GM21576 (cell line): ENCODE measurements around the gene GDF9.
"Not testable (repeated sequence)": the region's sequence is repeated elsewhere in the genome, so short reads cannot be mapped to it uniquely, and the experiment has no call there.

Experiments used
- ATAC-seq: cut with Tn5 transposase; IDR thresholded peaks from one replicate; pipeline ENCODE4 v1.9.1; 2021; ENCODE audit warnings: mild to moderate bottlenecking, moderate library complexity; ENCODE audit not compliant: unreplicated experiment

Gene GDF9

DNA sequence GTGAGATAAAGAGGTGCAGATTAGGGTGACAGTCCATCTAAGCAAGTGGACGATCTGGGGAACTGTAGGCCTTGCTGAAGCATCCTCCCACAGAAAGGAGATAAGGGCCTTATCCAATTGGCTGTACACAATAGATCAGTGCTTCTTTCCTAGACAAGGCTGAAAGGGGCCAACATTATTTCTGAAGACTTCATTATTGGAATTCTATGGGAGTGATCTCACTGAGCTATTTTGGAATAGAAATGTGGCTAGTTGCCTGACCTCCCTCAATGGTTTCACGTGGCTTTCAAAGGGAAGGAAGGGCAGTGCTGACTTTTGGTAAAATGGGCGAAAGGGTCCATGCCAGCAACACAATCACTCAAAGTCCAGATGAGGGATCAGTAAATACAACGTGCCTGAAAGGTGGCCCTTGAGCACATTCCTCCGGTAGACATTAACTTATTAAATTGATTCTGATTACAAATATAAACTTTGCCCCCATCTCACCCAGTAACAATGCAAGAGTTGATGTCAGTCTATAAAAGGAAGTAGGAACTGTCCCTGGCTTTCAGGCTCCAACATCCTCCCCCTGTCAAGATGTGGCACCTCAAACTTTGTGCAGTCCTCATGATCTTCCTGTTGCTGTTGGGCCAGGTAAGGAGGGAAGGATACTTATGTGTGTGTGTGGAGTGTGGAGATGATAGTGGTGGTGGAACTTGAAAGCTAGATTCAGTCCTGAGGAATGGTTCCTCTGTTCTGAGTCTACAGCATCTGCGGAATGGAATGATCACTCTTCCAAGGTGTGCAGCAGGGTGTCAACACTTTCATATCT, 7.1 kb upstream of the GDF9 start, which contains the start of gene LEAP2:
Gene LEAP2, plus strand, starts transcription at position 550 of the 811 bp plus-strand sequence. Its CDS starts 27 bp downstream, at position 577.
- ATAC-seq, result no peak

DNA sequence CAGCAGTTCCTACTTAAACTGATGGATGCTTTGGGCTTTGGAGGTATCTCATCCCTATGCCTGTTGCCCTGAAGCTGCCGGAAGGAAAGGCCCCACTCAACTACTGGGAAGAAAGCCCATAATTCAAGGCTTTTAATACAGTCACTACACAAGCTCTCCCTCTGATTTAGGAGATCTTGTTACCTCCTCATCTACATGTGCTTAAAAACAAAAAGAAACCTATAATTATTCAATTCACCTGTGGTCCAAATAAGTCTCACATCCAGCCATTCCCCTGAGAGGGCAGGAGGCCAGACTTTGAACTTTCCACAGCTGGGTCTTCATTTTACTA, 6.5 kb upstream of the GDF9 start:
- no peak for ATAC-seq

DNA sequence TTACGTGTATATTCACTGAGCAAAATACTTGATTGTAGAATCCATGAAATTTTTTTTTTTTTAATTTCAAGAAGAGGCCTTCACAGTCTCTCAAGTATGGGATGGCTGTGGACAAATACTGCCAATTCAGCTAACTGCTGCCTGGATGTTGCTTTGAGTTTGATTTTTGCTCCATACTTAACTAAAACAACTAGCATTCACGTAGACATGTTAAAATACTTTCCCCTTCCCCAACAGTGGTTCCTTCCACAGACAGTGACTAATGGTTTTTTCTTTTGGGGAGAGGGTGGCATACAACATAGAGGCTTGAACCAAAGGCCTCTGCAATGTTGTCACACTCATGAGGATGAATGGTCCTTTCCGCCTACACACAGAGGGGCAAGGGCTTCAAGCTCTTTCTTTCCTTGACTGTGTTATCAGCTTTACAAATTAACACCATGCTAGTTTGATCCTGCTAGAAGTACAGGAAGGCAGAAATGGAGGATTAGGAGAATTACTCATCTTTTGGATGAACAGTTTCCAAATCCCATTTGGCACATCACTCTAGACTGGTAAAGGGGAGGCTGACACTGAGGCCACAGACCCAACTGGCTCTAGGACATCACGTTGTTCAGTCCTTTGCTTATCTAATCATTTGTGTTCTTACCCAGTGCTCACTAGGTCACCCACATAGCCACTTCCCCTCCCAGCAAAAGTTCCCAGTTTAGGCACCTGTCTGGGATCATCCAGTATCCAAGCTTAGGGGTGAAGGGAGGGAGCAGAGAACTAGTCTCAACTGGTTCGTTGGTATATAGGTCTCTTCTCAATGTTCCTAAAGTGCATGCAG, 5.4 kb upstream of the GDF9 start:
- ATAC-seq, result no peak

DNA sequence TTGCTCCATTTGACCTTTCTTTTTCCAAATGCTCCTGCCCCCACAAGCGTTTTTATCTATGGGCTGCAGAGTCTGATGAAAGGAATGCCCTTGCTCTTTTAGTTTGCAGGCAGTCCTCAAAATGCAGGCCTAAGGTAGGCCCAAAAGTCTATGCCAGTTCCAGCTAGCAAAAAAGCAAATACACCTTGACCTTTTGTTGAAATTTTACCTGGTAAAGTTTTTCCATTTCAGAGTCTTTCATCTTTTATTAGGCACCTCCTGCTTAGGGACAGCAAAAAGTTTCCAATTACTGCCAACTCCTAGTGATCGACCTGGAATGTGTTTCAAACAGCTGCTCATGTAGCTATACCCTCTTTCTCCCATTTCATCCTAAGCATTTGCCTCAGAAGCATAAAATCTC, 4.5 kb upstream of the GDF9 start:
- no peak for ATAC-seq

DNA sequence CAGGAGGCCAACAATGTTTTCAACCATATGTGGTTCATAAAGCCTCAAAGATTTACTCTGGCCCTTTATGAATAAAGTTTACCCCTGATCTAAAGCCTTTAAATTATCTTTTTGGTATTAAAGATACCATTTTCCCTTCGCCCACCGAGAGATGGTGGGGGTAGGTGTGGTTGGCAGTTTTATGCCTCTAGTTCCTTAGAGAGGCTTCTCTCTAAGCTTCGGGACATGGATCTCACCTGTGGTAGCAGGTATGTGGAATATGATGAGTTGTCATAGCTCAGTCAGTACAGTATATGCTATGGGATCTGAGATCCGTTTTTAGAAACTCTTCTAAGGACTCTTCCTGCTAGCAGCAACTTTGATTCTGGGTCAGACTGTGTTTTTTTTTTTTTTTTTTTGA, 2.5 kb upstream of the GDF9 start:
- ATAC-seq, result no peak

DNA sequence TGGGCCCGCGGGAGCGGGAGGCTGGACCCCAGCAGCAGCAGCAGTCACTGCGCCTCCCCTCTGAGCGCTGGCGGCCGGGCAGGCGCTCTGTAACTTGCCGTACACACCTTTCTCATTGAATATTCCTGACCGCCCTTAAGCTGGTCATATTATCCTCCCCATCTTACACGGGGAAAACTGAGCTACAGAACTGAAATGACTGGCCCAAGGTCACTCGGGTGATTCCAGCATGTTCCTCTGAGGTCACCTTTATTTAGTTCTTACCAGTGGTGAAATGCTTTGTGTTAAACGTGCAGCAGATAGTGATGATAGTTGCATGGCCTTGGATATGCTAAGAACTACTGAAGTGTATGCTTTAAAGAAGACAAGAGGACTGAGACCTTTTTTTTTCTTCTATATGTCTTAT, 780 bp upstream of the GDF9 start:
- ATAC-seq, result no peak

DNA sequence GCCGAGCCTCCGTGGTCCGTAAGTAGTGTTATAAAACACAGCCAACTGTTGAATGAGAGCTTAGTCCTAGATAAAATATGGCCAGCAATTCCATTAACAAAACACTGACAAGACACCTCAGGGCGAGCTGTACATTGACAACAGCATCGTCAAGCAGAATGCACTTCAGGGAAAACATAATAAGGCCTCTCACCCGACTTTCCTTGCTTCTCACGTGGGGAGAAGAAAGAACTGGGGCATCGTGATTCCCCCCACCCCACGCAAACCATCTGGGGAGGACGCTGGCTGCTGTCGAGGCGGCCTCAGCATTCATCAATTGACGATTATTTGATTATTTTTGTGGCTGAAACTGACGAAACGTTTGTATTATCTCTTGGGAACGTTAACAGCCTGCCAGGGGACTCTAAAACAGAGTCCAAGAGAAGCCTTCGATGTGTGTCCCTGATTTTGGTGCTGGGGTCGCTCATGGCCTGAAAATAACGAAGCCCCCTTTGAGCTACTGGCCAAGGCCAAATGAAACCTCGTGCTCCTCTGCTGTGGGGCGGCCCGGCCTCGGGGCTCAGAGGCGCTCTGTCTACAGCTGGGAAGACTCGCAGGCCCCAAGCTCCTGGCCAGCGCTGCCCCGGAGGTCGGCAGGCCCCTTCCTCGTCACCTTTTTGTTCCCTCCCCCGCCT, 464 bp downstream of the GDF9 start:
- no peak for ATAC-seq

DNA sequence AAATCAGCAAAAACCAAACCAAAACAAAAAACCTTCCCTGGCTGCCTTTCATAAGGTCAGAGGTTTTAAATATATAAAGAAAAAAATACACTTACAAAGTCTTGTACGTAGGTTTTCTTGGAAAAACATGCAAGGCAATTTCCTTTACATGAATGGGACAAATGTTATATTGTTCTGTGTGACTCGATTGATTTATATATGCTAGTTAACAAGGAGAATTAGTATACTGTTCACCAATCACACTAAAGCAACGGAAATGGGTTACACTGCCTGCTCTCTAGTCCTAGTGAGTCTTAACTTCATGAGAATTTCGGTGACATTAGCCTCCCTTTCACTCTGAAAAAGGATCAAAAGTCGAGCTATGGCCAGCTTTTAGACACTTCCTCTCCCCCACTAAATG, 5.5 kb downstream of the GDF9 start:
- no peak for ATAC-seq

DNA sequence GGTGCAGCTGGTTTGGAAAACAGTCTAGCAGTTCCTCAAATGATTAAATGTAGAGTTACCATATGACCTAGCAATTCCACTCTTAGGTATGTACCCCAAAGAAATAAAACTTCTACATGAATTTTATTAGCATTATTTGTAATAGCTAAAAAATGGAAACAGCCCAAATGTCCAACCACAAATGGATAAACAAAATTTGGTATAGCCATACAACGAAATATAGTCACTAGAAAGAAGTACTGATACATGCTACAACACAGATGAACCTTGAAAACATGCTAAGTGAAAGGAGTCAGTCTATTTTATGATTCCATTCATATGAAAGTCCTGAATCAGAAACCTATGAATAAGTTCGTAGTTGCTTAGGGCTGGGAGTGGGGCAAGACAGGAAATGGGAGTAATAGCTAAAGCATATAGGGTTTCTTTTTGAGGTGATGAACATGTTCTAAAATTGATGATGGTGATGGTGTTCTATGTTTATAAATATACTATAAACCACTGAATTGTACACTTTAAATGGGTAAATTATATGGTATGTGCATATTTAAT, 6.3 kb downstream of the GDF9 start:
- ATAC-seq, result no peak

DNA sequence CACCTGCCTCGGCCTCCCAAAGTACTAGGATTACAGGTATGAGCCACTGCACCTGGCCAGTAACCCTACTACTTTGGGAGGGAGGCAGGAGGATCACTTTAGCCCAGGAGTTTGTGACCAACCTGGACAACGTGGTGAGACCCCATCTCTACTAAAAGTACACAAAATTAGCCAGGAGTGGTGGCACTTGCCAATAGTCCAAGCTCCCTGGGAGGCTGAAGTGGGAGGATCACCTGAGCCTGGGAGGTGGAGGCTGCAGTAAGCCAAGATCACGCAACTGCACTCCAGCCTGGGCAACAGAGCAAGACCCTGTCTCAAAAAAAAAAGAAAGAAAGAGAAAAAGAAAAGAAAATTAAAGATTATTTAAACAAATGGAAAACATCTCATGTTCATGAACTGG, 10.3 kb downstream of the GDF9 start:
- ATAC-seq, result no peak

DNA sequence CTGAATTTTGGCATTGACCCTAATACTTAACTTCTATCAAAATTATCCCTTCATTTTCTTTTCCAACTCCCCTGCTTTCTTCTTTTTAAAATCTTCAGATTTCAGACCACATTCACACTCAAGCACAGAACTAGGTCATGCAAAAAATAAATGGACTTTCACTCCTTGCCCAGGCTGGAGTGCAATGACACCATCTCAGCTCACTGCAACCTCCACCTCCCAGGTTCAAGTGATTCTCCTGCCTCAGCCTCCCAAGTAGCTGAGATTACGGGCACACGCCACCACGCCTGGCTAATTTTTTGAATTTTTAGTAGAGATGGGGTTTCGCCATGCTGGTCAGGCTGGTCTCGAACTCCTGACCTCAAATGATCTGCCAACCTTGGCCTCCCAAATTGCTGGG, 11.3 kb downstream of the GDF9 start:
- ATAC-seq, result not testable (repeated sequence)

DNA sequence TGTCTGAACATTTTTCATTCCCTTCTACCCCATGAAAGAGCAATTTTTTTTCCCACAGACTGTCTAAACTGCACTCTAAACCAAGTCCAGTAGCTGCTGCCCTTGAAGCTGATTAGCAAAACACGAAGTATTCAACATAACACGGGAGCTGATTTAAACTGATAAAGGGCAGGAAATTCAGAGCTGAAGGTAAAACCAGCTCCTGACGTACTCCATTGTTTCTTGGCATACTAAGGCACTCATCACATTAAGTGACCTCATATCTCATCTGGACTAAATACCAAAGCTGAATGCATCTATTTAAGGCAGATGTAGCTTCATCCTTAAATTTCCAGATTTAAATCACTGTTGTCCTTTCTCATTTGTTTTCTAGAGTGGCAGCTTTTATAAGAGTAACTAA, 12.0 kb downstream of the GDF9 start:
- no peak for ATAC-seq

DNA sequence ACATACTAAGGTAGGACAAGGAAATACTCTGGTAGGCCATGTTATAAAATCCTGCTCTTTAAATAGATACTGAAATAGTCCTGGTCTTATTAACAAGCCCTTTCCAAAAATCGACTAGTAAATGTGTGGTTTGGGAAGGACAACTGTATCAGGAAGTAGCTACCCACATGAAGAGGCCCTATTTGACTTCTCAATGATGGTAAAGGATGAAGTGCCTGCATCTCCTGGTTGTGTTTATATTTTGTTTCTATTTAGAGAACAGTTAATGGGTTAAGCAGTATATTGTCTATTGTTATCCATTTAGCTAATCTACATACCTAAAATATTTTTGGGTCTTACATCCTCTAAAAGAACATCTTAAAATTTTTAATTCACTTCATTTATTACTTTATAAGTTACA, 12.5 kb downstream of the GDF9 start:
- no peak for ATAC-seq

DNA sequence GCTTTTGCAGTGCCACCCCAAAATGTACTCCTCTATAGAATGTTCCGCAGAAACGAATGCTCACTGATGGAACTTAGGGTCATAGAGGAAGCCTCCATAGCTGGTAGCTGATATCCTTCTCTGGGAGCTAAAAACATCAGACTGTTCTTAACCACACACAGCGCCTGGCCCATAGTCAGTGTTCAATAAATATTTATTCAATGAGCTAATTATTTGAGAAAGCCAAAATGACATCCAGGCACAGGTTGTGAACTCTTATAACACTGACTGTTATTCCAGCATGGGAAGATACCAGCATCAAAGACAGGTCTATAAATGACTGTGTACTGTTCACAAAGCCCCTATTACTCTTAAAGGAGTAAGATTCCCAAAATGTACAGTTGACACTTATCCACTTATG, 12.9 kb downstream of the GDF9 start:
- no peak for ATAC-seq

DNA sequence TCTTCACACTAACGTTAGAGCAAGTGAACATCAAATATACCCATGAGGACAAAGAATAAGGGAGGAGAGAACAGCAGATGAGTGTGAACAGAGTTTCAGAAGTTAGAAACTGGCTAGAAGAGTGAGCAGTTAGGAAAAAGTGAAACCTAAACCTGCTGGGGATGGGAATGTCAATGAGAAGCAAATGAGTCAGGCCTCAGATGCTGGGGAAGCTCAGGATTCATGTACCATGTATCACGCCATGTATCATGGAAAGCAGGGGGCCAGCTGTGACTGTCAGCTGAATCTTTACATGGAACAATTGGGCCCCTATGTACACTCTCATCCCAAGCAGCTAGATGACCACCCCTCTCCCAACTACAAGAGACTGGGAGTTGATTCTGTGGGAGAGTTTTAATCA, 16.2 kb downstream of the GDF9 start:
- ATAC-seq, result no peak

DNA sequence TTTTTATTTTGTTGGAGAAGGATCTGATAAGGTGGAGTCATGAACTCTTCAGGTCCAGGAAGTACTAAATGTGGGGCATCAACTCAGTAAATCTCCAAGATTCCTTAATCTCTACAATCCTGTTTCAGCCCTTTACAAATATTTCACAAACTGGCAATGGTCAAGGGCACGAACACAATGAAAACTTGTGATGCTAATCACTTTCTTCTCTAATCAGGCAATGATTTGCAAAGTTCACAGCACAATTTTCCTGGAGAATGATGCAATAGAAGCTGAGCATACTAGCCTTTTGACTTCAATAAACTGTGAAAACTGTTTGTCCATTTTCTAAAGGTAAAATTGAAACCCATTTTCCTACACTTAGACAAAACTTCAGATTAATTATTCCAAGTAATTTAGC, 16.9 kb downstream of the GDF9 start:
- no peak for ATAC-seq

DNA sequence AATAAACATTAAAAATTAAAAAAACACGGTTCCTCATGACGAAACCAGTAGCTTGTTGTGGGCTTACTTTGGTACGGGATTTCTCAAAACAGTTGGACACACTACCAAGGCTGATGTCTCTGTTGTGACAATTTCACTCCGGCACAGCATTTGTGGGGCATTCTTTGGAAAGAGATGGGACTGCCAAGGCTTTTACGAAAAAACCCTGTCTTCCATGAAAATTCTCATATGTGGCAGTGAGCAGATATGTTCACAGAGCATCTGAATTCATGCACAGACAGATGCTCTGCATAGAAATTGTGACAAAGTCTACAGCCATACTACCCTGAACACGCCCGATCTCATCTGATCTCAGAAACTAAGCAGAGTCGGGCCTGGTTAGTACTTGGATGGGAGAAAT, 18.0 kb downstream of the GDF9 start:
- ATAC-seq, result no peak

DNA sequence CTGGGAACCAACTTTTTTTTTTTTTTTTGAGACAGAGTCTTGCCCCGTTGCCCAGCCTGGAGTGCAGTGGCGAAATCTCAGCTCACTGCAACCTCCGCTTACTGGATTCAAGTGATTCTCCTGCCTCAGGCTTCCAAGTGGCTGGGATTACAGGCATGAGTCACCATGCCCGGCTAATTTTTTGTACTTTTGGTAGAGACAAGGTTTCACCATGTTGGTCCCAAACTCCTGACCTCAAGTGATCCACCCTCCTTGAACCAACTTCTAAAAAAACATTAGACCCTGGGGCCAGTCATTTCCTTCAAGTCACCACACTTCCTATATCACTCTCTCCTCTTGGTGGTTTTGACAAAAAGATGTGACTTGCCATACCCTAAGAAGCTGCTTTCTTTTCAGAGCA, 25.0 kb downstream of the GDF9 start:
- no peak for ATAC-seq

DNA sequence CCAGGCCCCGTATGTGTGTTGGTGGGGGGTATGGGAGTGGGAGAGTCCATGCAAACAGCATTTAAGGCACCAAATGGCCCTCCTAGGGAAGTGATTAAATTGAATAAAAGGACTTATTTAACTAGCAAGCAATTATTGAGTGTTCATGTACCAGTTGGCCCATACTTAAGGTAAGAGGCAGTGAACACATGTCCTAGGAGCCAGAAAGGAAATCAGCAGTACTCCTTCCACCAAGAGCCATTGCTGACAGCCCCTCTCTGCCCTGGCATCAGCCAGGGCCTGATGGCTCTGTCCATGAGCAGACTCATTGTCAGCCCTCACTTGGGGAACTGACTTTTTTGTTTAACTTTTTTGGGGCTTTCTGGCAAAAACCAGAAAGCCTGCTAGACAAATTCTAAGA, 25.4 kb downstream of the GDF9 start:
- ATAC-seq, result no peak

DNA sequence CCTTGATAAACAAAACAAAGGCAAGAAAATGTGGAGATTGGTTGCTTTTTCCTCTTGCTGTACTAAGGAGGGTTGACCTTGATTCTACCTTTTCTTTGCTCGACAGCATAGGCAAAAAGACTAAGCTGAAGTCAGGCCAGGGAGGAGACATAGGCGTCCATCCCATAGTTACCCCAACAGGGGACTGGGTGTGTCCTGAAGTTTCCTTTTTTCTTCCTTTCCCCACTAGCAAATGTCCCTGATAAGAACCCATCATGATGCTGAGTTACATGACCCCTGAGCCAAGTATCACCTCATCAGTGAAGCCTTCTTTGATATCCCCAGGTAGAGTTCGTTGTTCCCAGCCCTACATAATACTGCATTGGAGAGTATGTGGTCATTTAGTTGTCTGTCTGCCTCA, 26.0 kb downstream of the GDF9 start:
- ATAC-seq, result no peak

DNA sequence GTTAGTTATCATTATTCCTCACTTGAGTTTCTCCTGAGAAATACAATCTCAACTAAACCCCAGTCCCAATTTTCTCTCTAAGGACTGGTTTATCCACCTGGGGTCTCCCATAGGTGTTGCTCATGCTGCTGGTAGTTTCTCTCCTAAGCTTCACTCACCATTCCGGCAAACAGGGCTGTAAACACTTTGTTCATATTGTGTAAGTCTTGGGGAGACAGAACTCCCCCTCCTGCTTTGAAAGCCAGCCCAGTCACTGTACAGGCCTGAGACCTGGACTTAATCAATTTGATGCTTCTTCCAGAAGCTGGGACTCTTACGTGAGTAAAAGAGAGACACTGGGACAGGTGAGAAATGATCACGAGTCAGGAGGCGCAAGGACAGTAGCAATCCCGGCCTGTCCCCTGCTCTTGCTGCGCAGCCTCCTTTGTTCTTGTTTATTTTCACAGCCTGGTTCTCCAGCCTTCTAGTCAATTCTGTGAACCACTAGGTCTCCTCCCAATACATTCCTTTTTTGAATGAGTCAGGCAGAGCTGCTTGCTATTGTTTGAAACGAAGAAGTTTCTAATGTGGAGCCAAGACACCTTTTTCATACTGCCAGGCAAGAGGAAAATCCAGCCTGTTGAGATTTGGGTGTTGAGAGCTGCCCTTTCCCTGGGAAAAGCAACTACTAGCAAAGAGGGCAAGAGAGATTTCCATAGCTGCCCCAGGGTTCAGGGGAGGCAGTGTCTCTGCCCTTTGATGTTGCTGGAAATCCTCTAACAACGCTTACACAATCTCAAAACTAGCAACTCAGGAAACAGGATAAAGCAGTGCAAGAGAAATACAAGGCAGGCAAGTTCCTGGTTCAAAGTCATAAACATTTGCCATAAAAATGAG, 26.6 kb downstream of the GDF9 start:
- ATAC-seq, result no peak
